Measurements from ENCODE around the gene HOXD10. TPM values are rescaled to one million over a fixed set of nuclear protein-coding genes. Genes with fewer than 3 reads are reported as not detected.

Gene HOXD10
- total and polyA plus RNA-seq, 2 experiments from 2014 or later, result 16.0 to 17.2 TPM

- Histone ChIP-seq H3K4me1 (ENCODE audit: insufficient read depth) (no peaks in the 10 kb centered on the region; the same call in 1 of the 2 replicates), H3K4me3 (peak within 1 kb of the TSS; percentile 84), H3K79me2 (ENCODE audit: insufficient read depth) (no peaks in the 10 kb centered on the region), H2AFZ (peak within 1 kb of the TSS; percentile 91), H3K9me2 (ENCODE audit: insufficient read depth) (no peaks in the 10 kb centered on the region), H3K4me2 (ENCODE audit: unreplicated experiment) (peak within 1 kb of the TSS; percentile 98), H3K36me3 (ENCODE audit: low read depth) (peaks cover 9% of the 10 kb centered on the region; the same call in 1 of the 2 replicates), H3K9ac (peak within 1 kb of the TSS; percentile 86), H3F3A (ENCODE audit: insufficient read depth) (peaks cover 26% of the 10 kb centered on the region; the same call in 1 of the 2 replicates), H3K27ac (no peak within 1 kb of the TSS), H3K9me3 (ENCODE audit: low read depth) (no peaks in the 10 kb centered on the region), H4K20me1 (ENCODE audit: insufficient read depth) (no peaks in the 10 kb centered on the region), H3K27me3 (replicated peaks; ENCODE audit: insufficient read depth) (no peaks in the 10 kb centered on the region)
- WGBS, 2 experiments (ENCODE audit: low coverage in 1 of 2, low lambda C conversion rate in 2 of 2, missing lambda C conversion rate in 2 of 2), result 10 to 11% methylated on average over 33 to 48 of the region's 48 CpGs
- in situ Hi-C loops (cut with MboI), result no loop called here
- DNase-seq, result peak; percentile 58
- TF ChIP-seq EZH2phosphoT487 (IDR thresholded peaks at IDR 0.05; ENCODE audit: insufficient read depth, low read depth) (no peak), EZH2 (IDR thresholded peaks at IDR 0.05; ENCODE audit: insufficient read depth, poor library complexity, severe bottlenecking) (no peak)
These were observed 40.4 kb downstream of the HOXD10 start, which contains the start of gene HOXD3 for GRCh38 chr2:176156807-176157498. Gene HOXD3, plus strand, starts transcription at chr2:176157307. Its CDS starts 11,808 bp downstream, at chr2:176169115.

DNA sequence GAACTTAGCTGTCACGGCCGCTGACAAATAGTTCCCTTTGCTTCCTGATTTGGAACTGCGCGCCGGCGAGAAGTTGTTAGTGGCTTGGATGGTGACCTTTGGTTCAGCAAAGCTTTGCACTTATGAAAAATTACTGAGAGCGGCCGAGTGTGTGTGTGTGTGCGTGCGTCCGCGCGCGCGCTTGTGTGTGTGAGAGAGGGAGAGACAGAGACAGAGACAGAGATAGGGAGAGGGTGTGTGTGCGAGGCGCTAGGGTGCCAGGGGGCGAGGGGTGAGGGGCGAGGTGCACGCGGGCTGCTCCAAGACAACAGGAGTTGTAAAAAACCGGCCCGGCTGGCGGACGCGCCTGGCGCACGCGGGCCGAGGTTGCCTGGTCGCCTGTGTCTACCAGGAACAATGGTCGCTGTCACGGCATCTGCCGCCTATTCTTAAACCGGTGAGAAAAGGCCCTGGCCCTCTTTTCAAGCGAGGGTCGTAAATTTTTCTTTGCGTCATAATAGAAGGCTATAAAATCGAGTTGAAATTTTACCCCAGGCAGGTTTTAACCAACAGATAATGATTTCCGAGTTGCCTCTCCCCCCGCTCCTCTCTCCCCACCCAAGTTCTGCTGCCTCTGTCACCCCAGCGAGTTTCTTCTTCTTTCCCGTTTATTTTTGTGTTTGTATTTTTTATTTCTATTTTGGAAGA lies 41.1 kb downstream of the HOXD10 start:
- H4K20me1 ChIP-seq (ENCODE audit: insufficient read depth), result no peaks in the 10 kb centered on the region
- peaks cover 27% of the 10 kb centered on the region; the same call in 1 of the 2 replicates for H3F3A ChIP-seq (ENCODE audit: insufficient read depth)
- H3K79me2 ChIP-seq (ENCODE audit: insufficient read depth), result no peaks in the 10 kb centered on the region
- DNase-seq, result peak; percentile 69
- no peak overlapping the region for H3K27ac ChIP-seq
- H3K9me3 ChIP-seq (ENCODE audit: low read depth), result no peaks in the 10 kb centered on the region
- no peaks in the 10 kb centered on the region for H3K9me2 ChIP-seq (ENCODE audit: insufficient read depth)
- in situ Hi-C loops (cut with MboI), result no loop called here
- no peak for TF ChIP-seq EZH2phosphoT487 (IDR thresholded peaks at IDR 0.05; ENCODE audit: insufficient read depth, low read depth)
- TF ChIP-seq EZH2 (IDR thresholded peaks at IDR 0.05; ENCODE audit: insufficient read depth, poor library complexity, severe bottlenecking), result no peak
- WGBS, 2 experiments (ENCODE audit: low coverage in 1 of 2, low lambda C conversion rate in 2 of 2, missing lambda C conversion rate in 2 of 2), result 1 to 2% methylated on average over 38 to 43 of the region's 43 CpGs
- H3K4me1 ChIP-seq (ENCODE audit: insufficient read depth), result no peaks in the 10 kb centered on the region; the same call in 1 of the 2 replicates
- peak overlapping the region; percentile 91 for H2AFZ ChIP-seq
- H3K27me3 ChIP-seq (replicated peaks; ENCODE audit: insufficient read depth), result no peaks in the 10 kb centered on the region
- peak overlapping the region; percentile 98 for H3K4me2 ChIP-seq (ENCODE audit: unreplicated experiment)
- peak overlapping the region; percentile 86 for H3K9ac ChIP-seq
- H3K4me3 ChIP-seq, result peak overlapping the region; percentile 84
- H3K36me3 ChIP-seq (ENCODE audit: low read depth), result peaks cover 7% of the 10 kb centered on the region; the same call in 1 of the 2 replicates

DNA sequence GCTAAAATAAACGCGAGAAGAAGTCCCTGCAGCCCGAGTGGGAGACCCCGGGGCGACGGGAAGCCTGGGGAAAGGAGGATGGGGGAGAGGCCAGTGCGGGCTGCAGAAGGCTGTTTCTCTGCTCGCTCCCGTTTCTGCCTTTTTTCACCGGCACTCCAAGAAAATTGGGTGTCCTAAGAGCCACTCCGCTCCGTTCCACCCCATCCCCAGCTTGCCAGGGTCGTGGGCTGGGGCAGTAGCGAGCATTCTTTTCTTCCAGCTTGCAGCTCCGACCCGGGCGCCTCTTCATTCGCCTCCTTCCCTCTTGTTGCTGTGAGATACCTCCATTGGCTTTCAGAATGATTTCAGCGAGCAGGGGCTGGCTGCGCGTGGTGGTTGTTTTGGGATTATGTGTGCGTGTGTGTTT lies 41.6 kb downstream of the HOXD10 start:
- Histone ChIP-seq H3K36me3 (ENCODE audit: low read depth) (peaks cover 5% of the 10 kb centered on the region; the same call in 1 of the 2 replicates), H3K4me1 (ENCODE audit: insufficient read depth) (no peaks in the 10 kb centered on the region; the same call in 1 of the 2 replicates), H3K27ac (no peak overlapping the region), H3K9ac (peak overlapping the region; percentile 86), H3K4me2 (ENCODE audit: unreplicated experiment) (peak overlapping the region; percentile 98), H4K20me1 (ENCODE audit: insufficient read depth) (no peaks in the 10 kb centered on the region), H3K79me2 (ENCODE audit: insufficient read depth) (no peaks in the 10 kb centered on the region), H3K9me3 (ENCODE audit: low read depth) (no peaks in the 10 kb centered on the region), H3F3A (ENCODE audit: insufficient read depth) (peaks cover 27% of the 10 kb centered on the region; the same call in 1 of the 2 replicates), H3K27me3 (replicated peaks; ENCODE audit: insufficient read depth) (no peaks in the 10 kb centered on the region), H2AFZ (peak overlapping the region; percentile 91), H3K9me2 (ENCODE audit: insufficient read depth) (no peaks in the 10 kb centered on the region), H3K4me3 (peak overlapping the region; percentile 84)
- DNase-seq, result peak; percentile 41
- in situ Hi-C loops (cut with MboI), result no loop called here
- TF ChIP-seq EZH2 (IDR thresholded peaks at IDR 0.05; ENCODE audit: insufficient read depth, poor library complexity, severe bottlenecking) (no peak), EZH2phosphoT487 (IDR thresholded peaks at IDR 0.05; ENCODE audit: insufficient read depth, low read depth) (no peak)
- WGBS, 2 experiments (ENCODE audit: low coverage in 1 of 2, low lambda C conversion rate in 2 of 2, missing lambda C conversion rate in 2 of 2), result 14 to 22% methylated on average over 22 of the region's 22 CpGs

DNA sequence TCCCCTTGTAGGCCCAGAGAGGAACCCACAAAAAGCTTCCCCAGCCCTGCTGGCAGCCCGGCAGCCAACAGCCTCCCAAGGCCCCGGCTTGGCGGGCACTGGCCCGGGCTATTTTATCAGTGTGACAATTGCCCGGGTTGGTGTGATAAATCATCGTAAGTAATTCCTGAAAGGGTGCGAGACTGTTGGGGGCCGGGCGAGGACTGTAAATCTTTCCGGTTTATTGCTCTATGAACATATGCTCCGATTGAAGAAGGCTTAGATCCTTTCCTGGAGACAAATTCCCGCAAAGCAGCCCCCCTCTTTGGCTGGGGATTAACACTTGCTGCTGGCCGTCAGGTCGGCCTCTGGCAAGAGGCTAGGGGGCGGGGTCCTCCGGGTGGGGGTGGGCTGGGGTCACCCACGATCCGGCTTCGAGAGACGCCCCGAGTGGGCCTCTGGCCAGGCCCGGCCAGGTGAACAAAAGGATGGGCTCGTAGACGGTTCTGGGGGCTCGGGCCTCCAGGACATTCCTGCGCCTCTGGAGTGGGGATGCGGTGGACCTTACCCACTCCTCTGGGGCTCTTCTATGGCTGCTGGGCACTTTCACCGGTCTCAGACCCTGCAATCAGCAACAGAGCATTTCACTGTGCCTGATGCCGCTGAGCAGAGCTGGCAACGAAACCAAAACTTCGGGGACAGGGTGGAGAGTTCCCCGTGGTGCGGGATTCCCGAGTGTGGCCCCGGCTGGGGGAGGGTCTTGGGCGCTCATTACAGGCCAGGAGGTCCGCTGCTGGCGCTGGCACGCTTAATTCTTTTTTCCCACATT lies 42.5 kb downstream of the HOXD10 start:
- TF ChIP-seq EZH2 (IDR thresholded peaks at IDR 0.05; ENCODE audit: insufficient read depth, poor library complexity, severe bottlenecking), result no peak
- H3K9ac ChIP-seq, result no peak overlapping the region
- no peaks in the 10 kb centered on the region for H3K79me2 ChIP-seq (ENCODE audit: insufficient read depth)
- in situ Hi-C loops (cut with MboI), result no loop called here
- 88 to 92% methylated on average over 31 to 39 of the region's 39 CpGs for WGBS, 2 experiments (ENCODE audit: low coverage in 1 of 2, low lambda C conversion rate in 2 of 2, missing lambda C conversion rate in 2 of 2)
- no peaks in the 10 kb centered on the region for H3K27me3 ChIP-seq (replicated peaks; ENCODE audit: insufficient read depth)
- no peaks in the 10 kb centered on the region for H3K9me3 ChIP-seq (ENCODE audit: low read depth)
- DNase-seq, result no peak
- no peak overlapping the region for H3K4me3 ChIP-seq
- H3K4me2 ChIP-seq (ENCODE audit: unreplicated experiment), result no peak overlapping the region
- H3K9me2 ChIP-seq (ENCODE audit: insufficient read depth), result no peaks in the 10 kb centered on the region
- H2AFZ ChIP-seq, result no peak overlapping the region
- no peaks in the 10 kb centered on the region for H4K20me1 ChIP-seq (ENCODE audit: insufficient read depth)
- peaks cover 20% of the 10 kb centered on the region; the same call in 1 of the 2 replicates for H3F3A ChIP-seq (ENCODE audit: insufficient read depth)
- peaks cover 5% of the 10 kb centered on the region; the same call in 1 of the 2 replicates for H3K36me3 ChIP-seq (ENCODE audit: low read depth)
- no peak overlapping the region for H3K27ac ChIP-seq
- H3K4me1 ChIP-seq (ENCODE audit: insufficient read depth), result no peaks in the 10 kb centered on the region; the same call in 1 of the 2 replicates

Measured in GM23248 (cell line).